Ovary (tissue), 3 donors: ENCODE data around the gene GPHN.

Experiments used
- POLR2A ChIP-seq: fragments of 450-650 bp; IDR thresholded peaks from one replicate; pipeline ENCODE4 v1.6.1; 2017; ENCODE audit warnings: antibody characterized with exemption, mild to moderate bottlenecking, moderate library complexity
- TF ChIP-seq, protein P1 (sequence below), 3 donors: fragments of 450-650 bp in 2 of 3; fragments of 200-600 bp in 1 of 3; IDR thresholded peaks; one replicate each; pipeline versions ENCODE4 v1.5.1 to v1.8.0; 2016 to 2022; ENCODE audit warnings: antibody characterized with exemption in 3 of 3, mild to moderate bottlenecking in 1 of 3
- donor health status: DM: no; HTN: no; CAD: no.

GRCh38 chr14:66850258-66850888, 342.4 kb downstream of the GPHN start:
- TF ChIP-seq, protein P1, sequence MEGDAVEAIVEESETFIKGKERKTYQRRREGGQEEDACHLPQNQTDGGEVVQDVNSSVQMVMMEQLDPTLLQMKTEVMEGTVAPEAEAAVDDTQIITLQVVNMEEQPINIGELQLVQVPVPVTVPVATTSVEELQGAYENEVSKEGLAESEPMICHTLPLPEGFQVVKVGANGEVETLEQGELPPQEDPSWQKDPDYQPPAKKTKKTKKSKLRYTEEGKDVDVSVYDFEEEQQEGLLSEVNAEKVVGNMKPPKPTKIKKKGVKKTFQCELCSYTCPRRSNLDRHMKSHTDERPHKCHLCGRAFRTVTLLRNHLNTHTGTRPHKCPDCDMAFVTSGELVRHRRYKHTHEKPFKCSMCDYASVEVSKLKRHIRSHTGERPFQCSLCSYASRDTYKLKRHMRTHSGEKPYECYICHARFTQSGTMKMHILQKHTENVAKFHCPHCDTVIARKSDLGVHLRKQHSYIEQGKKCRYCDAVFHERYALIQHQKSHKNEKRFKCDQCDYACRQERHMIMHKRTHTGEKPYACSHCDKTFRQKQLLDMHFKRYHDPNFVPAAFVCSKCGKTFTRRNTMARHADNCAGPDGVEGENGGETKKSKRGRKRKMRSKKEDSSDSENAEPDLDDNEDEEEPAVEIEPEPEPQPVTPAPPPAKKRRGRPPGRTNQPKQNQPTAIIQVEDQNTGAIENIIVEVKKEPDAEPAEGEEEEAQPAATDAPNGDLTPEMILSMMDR (IDR thresholded peaks at IDR 0.05), result no peak
- TF ChIP-seq POLR2A, result no peak
